Loucy (cell line): ENCODE data around the gene ZNF524.
"Not testable (repeated sequence)": the region's sequence is repeated elsewhere in the genome, so short reads cannot be mapped to it uniquely, and the experiment has no call there.

ENCODE experiments used
- H2AFZ ChIP-seq: fragments of 200-600 bp; sonication (generic); 2 replicates; pipeline ENCODE4 v1.6.0; 2016; ENCODE audit warnings: antibody characterized with exemption, mild to moderate bottlenecking, low read length, moderate library complexity
- H3F3A ChIP-seq: fragments of 200-600 bp; 2 replicates; pipeline ENCODE4 v1.6.0; 2016; ENCODE audit warnings: antibody characterized with exemption, low read depth, mild to moderate bottlenecking
- H3K27me3 ChIP-seq: fragments of 200-600 bp; sonication (generic); 2 replicates; pipeline ENCODE4 v1.6.1; 2014; ENCODE audit warnings: low read length, mild to moderate bottlenecking; ENCODE audit not compliant: insufficient read depth, poor library complexity, severe bottlenecking
- H3K36me3 ChIP-seq: fragments of 200-600 bp; sonication (generic); 2 replicates; pipeline ENCODE4 v1.6.1; 2016; ENCODE audit warnings: low read length; ENCODE audit not compliant: insufficient read depth
- H3K4me1 ChIP-seq: fragments of 200-600 bp; sonication (generic); 2 replicates; pipeline ENCODE4 v1.5.1; 2014; ENCODE audit warnings: low read length, mild to moderate bottlenecking; ENCODE audit not compliant: insufficient read depth, poor library complexity, severe bottlenecking
- H3K4me2 ChIP-seq: fragments of 200-600 bp; sonication (generic); 2 replicates; pipeline ENCODE4 v1.6.0; 2014; ENCODE audit warnings: antibody characterized with exemption, low read length, low read depth, mild to moderate bottlenecking; ENCODE audit not compliant: poor library complexity, severe bottlenecking
- H3K4me3 ChIP-seq: fragments of 200-600 bp; sonication (generic); 2 replicates; pipeline ENCODE4 v1.5.1; 2014; ENCODE audit warnings: low read length, mild to moderate bottlenecking, mixed read lengths; ENCODE audit not compliant: poor library complexity, severe bottlenecking
- H3K79me2 ChIP-seq: fragments of 200-600 bp; sonication (generic); 2 replicates; pipeline ENCODE4 v1.6.1; 2014; ENCODE audit warnings: low read length; ENCODE audit not compliant: insufficient read depth
- H3K9ac ChIP-seq: fragments of 200-600 bp; sonication (generic); 2 replicates; pipeline ENCODE4 v1.6.0; 2014; ENCODE audit warnings: mild to moderate bottlenecking, low read depth, low read length, moderate library complexity; ENCODE audit not compliant: poor library complexity, severe bottlenecking
- H3K9me2 ChIP-seq: fragments of 200-600 bp; sonication (generic); replicated peaks from 2 replicates; pipeline ENCODE4 v1.6.1; 2016; ENCODE audit warnings: low read depth, low read length, mixed read lengths
- H3K9me3 ChIP-seq: fragments of 200-600 bp; sonication (generic); 2 replicates; pipeline ENCODE4 v1.6.1; 2014; ENCODE audit warnings: mild to moderate bottlenecking, antibody characterized with exemption, low read length, low read depth; ENCODE audit not compliant: insufficient read depth
- H4K20me1 ChIP-seq: fragments of 200-600 bp; sonication (generic); 2 replicates; pipeline ENCODE4 v1.6.0; 2014; ENCODE audit warnings: antibody characterized with exemption, low read length, mild to moderate bottlenecking; ENCODE audit not compliant: insufficient read depth, poor library complexity, severe bottlenecking
- EZH2phosphoT487 ChIP-seq: fragments of 200-600 bp; IDR thresholded peaks from 2 replicates; pipeline ENCODE4 v1.6.1; 2018; ENCODE audit warnings: antibody characterized with exemption, mild to moderate bottlenecking, moderate library complexity, borderline replicate concordance
- TF ChIP-seq, protein P1 (sequence below): fragments of 200-600 bp; sonication (generic); conservative IDR thresholded peaks from 2 replicates; pipeline ENCODE4 v1.5.1; 2014; ENCODE audit warnings: mild to moderate bottlenecking, antibody characterized with exemption, low read length

The ZNF524 gene

DNA sequence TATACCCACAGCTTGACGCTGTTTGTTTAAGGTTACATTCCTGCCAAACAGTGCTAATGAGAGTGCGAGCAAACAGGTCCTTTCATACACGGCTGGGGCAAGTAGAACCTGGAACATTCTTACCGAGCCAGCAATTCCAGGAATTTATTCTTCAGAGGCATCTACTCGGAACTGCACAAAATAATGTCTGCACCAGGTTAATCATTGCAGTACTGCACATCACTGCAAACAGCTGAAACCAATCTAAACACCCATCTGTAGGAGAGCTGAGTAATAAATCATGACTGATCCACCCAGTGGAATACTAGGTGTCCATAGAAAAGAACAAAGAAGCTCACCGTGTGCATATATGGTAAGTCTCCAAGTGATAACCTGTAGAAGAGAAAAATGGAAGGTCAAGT is 18.3 kb upstream of the ZNF524 start:
- no peaks in the 10 kb centered on the region for H3K27me3 ChIP-seq
- H3K79me2 ChIP-seq = peaks cover 28% of the 10 kb centered on the region
- peaks cover 20% of the 10 kb centered on the region for H3K4me1 ChIP-seq
- no peak overlapping the region for H3K9ac ChIP-seq
- H3K9me3 ChIP-seq = no peaks in the 10 kb centered on the region
- H2AFZ ChIP-seq = no peak overlapping the region
- no peak overlapping the region for H3K4me2 ChIP-seq
- peaks cover 5% of the 10 kb centered on the region; the same call in 1 of the 2 replicates for H3K36me3 ChIP-seq
- H3F3A ChIP-seq = peaks cover 11% of the 10 kb centered on the region; the same call in 1 of the 2 replicates
- no peaks in the 10 kb centered on the region for H3K9me2 ChIP-seq
- no peak overlapping the region for H3K4me3 ChIP-seq
- H4K20me1 ChIP-seq = peaks cover 4% of the 10 kb centered on the region
- no peak for TF ChIP-seq EZH2phosphoT487
- TF ChIP-seq, protein P1, sequence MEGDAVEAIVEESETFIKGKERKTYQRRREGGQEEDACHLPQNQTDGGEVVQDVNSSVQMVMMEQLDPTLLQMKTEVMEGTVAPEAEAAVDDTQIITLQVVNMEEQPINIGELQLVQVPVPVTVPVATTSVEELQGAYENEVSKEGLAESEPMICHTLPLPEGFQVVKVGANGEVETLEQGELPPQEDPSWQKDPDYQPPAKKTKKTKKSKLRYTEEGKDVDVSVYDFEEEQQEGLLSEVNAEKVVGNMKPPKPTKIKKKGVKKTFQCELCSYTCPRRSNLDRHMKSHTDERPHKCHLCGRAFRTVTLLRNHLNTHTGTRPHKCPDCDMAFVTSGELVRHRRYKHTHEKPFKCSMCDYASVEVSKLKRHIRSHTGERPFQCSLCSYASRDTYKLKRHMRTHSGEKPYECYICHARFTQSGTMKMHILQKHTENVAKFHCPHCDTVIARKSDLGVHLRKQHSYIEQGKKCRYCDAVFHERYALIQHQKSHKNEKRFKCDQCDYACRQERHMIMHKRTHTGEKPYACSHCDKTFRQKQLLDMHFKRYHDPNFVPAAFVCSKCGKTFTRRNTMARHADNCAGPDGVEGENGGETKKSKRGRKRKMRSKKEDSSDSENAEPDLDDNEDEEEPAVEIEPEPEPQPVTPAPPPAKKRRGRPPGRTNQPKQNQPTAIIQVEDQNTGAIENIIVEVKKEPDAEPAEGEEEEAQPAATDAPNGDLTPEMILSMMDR = no peak

DNA sequence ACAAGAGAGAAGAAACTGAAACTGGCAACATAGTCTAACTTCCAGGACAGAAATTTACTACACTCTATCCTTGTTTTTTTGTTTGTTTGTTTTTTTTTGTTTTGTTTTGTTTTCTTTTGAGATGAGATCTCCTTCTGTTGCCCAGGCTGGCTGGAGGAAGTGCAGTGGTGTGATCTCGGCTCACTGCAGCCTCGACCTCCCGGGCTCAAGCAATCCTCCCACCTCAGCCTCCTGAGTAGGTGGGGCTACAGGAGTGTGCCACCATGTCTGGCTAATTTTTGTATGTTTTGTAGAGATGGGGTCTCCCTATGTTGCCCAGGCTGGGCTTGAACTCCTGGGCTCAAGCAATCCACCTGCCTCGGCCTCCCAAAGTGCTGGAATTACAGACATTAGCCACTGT is 17.8 kb upstream of the ZNF524 start:
- not testable (repeated sequence) for H4K20me1 ChIP-seq

DNA sequence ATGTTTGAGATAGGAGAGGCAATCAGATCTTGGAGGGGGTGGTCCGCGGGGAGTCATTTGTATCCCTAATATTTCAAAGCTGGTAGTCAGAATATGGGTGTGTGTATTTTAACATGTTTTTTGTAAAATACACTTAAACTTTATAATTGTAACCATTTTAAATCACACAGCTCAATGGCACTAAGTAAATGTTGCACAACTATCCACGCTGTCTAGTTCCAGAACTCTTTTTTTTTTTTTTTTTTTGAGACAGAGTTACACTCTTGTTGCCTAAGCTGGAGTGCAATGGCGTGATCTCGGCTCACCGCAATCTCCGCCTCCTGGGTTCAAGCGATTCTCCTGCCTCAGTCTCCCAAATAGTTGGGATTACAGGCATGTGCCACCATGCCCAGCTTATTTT is 16.2 kb upstream of the ZNF524 start:
- not testable (repeated sequence) for H3K4me3 ChIP-seq, H3K27me3 ChIP-seq, H3K9me3 ChIP-seq, H3K9me2 ChIP-seq, H3K36me3 ChIP-seq, H4K20me1 ChIP-seq, H3K9ac ChIP-seq, H3K4me2 ChIP-seq, H2AFZ ChIP-seq
- Histone ChIP-seq H3K4me1 (peaks cover 24% of the 10 kb centered on the region), H3K79me2 (peaks cover 24% of the 10 kb centered on the region), H3F3A (peaks cover 11% of the 10 kb centered on the region; the same call in 1 of the 2 replicates)

More for the DNA sequence above, 17.8 kb upstream of the ZNF524 start:
- not testable (repeated sequence) for H3K9me2 ChIP-seq, H2AFZ ChIP-seq, H3K4me3 ChIP-seq, H3K9ac ChIP-seq, H3K36me3 ChIP-seq, H3K9me3 ChIP-seq, H3K4me2 ChIP-seq, H3K27me3 ChIP-seq
- H3K4me1 ChIP-seq = peaks cover 24% of the 10 kb centered on the region
- peaks cover 11% of the 10 kb centered on the region; the same call in 1 of the 2 replicates for H3F3A ChIP-seq
- peaks cover 28% of the 10 kb centered on the region for H3K79me2 ChIP-seq

DNA sequence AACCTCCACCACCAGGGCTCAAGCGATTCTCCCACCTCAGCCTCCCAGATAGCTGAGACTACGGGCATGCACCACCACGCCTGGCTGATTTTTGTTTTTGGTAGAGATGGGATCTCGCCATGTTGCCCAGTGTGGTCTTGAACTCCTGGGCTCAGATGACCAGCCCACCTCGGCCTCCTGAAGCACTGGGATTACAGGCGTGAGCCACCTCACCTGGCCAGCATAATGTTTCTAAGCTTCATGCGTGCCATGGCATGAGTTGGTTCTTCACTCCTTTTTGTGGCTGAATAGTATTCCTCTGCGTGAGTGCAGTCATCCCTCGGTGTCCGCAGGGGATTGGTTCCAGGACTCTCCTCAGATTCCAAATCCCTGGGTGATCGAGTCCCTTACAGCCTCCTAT is 15.2 kb upstream of the ZNF524 start:
- Histone ChIP-seq H3K9me2 (no peaks in the 10 kb centered on the region), H3K4me1 (peaks cover 24% of the 10 kb centered on the region), H3K4me3 (no peak overlapping the region), H3K36me3 (no peaks in the 10 kb centered on the region), H3F3A (peaks cover 11% of the 10 kb centered on the region; the same call in 1 of the 2 replicates), H4K20me1 (no peaks in the 10 kb centered on the region), H3K9me3 (no peaks in the 10 kb centered on the region), H3K79me2 (peaks cover 15% of the 10 kb centered on the region), H2AFZ (no peak overlapping the region), H3K27me3 (no peaks in the 10 kb centered on the region), H3K9ac (no peak overlapping the region), H3K4me2 (no peak overlapping the region)
- TF ChIP-seq EZH2phosphoT487 = no peak
- TF ChIP-seq, protein P1 = no peak
